A673 (cell line): ENCODE data around the gene CDCP2. TPM values are rescaled to one million over a fixed set of nuclear protein-coding genes. Genes with fewer than 3 reads are reported as not detected.

Experiments used
- BruUV-seq: library from RNA; stranded (reverse); fragments of 400-500 nt; replicated peaks from 2 replicates; lab custom pipeline; 2021; lab: Mats Ljungman, UMichigan
- CTCF ChIA-PET: fragments of 300-600 bp; sonication (Branson Sonifier 250); formaldehyde crosslinking; loops from one replicate; lab custom pipeline; 2022; ENCODE audit warnings: antibody characterized with exemption; lab: Charles Lee
- POLR2A ChIA-PET: fragments of 300-600 bp; sonication (Branson Sonifier 250); formaldehyde crosslinking; loops from one replicate; lab custom pipeline; 2022; ENCODE audit warnings: antibody characterized with exemption; ENCODE audit not compliant: low non-redundant PET; lab: Charles Lee
- DNase-seq: peaks from one replicate; pipeline ENCODE4 v3.0.0-alpha.2; 2015; ENCODE audit warnings: low spot score
- H3K27ac ChIP-seq: fragments of 200-600 bp; sonication (generic); 2 replicates; pipeline ENCODE4 v1.5.1; 2016; ENCODE audit warnings: mixed run types, low read depth, mild to moderate bottlenecking, mixed read lengths, antibody characterized with exemption, low read length; ENCODE audit not compliant: poor library complexity, severe bottlenecking
- H3K27me3 ChIP-seq: fragments of 200-600 bp; sonication (generic); replicated peaks from 2 replicates; pipeline ENCODE4 v1.6.1; 2017; ENCODE audit warnings: mixed run types, low read depth, mild to moderate bottlenecking, mixed read lengths, antibody characterized with exemption, low read length; ENCODE audit not compliant: insufficient read depth, poor library complexity
- H3K36me3 ChIP-seq: fragments of 200-600 bp; sonication (generic); 2 replicates; pipeline ENCODE4 v1.6.1; 2016; ENCODE audit warnings: mixed run types, mild to moderate bottlenecking, mixed read lengths, antibody characterized with exemption, low read length; ENCODE audit not compliant: insufficient read depth, poor library complexity, severe bottlenecking
- H3K4me1 ChIP-seq: fragments of 200-600 bp; sonication (generic); 2 replicates; pipeline ENCODE4 v1.6.1; 2017; ENCODE audit warnings: mixed run types, mild to moderate bottlenecking, mixed read lengths, antibody characterized with exemption, low read length; ENCODE audit not compliant: insufficient read depth, poor library complexity, severe bottlenecking
- H3K4me3 ChIP-seq: fragments of 200-600 bp; sonication (generic); 2 replicates; pipeline ENCODE4 v1.5.1; 2016; ENCODE audit warnings: low read depth, mixed run types, mild to moderate bottlenecking, mixed read lengths, low read length; ENCODE audit not compliant: poor library complexity, severe bottlenecking
- H3K9me3 ChIP-seq: fragments of 200-600 bp; sonication (generic); 2 replicates; pipeline ENCODE4 v1.6.1; 2016; ENCODE audit warnings: mixed run types, low read depth, mild to moderate bottlenecking, mixed read lengths, antibody characterized with exemption, low read length; ENCODE audit not compliant: poor library complexity, severe bottlenecking
- EZH2 ChIP-seq: fragments of 200-600 bp; sonication (generic); IDR thresholded peaks from 2 replicates; pipeline ENCODE4 v1.6.1; 2017; ENCODE audit warnings: borderline replicate concordance, low read depth, mild to moderate bottlenecking, mixed read lengths, antibody characterized with exemption, low read length; ENCODE audit not compliant: poor library complexity, severe bottlenecking
- intact Hi-C: fragments of 100-400 bp; cut with micrococcal nuclease; formaldehyde crosslinking; loops from one replicate; pipeline ENCODE4 v1.10.0; 2022; ENCODE audit not compliant: unreplicated experiment
- total RNA-seq: library from RNA; stranded (reverse); gene quantifications from 2 replicates; pipeline ENCODE4 v1.2.3, GENCODE V29; 2021
- TF ChIP-seq, protein P1 (sequence below): fragments of 300-800, 200-600 bp; sonication (generic); conservative IDR thresholded peaks from 2 replicates; pipeline ENCODE4 v1.5.1; 2017; ENCODE audit warnings: low read depth, mild to moderate bottlenecking, antibody characterized with exemption, low read length, moderate library complexity, mixed read lengths

CDCP2 gene
- total RNA-seq, 1 experiment from 2014 or later: not detected

DNA sequence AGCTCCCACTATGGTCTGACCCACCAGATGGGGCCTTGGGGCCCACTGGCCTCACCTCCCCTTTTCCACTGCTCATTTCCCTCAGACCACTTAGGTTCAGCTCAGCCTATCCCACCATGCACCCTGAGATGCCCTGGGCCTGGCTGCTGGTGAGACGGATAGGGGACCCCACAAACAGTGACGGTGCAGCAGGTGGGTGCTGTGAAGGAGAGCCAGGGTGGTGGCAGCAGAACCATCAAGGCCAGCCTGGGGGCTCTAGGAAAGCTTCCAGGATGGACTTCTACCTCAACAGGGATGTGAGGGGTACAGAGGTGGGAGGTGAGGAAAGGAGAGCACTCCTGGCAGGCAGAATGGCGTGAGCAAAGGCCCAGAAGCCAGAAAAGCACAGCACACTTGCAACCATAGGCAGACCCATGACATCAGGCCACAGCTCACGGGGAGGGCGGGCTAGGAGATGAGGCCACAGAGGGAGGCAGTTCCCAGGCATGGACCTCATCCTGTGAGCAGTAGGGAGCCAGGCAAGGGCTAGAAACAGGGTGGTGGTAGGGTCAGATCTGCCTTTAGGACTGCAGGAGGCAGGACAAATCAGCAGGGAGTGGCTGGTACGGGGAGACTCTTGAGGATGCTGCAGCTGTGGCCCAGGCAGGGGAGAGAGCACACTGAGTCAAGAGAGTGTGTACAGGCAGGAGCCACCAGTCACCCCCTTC, 24.0 kb upstream of the CDCP2 start:
- CTCF ChIA-PET: no interaction called here
- DNase-seq: no peak

DNA sequence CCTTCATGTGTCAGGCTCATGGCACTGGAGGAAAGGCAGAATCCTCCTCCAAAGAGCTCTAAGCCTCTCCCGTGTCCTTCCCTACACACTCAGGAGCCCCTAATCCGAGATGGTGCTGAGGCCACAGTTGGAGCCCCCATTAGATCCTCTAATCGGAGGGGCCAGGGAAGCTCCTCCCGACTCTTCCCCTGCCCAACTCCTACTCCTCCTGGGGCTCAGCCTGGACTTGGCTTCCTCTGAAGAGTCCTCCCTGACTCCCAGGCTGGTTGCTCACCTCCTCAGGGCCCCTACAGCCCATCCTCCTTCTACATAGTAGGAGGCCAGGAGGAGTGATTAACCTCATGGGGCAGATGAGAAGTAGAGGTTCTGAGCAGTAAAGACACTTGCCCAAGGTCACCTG, 21.3 kb upstream of the CDCP2 start:
- POLR2A ChIA-PET: no interaction called here
- no peak overlapping the region for H3K27ac ChIP-seq
- no peaks in the 10 kb centered on the region for H3K4me1 ChIP-seq
- no peaks in the 10 kb centered on the region for H3K9me3 ChIP-seq
- H3K27me3 ChIP-seq: no peaks in the 10 kb centered on the region
- H3K4me3 ChIP-seq: no peak overlapping the region
- no peak for DNase-seq
- H3K36me3 ChIP-seq: no peaks in the 10 kb centered on the region
- no TSS peak for BruUV-seq
- CTCF ChIA-PET: no interaction called here
- intact Hi-C loops: no loop called here
- TF ChIP-seq, protein P1, sequence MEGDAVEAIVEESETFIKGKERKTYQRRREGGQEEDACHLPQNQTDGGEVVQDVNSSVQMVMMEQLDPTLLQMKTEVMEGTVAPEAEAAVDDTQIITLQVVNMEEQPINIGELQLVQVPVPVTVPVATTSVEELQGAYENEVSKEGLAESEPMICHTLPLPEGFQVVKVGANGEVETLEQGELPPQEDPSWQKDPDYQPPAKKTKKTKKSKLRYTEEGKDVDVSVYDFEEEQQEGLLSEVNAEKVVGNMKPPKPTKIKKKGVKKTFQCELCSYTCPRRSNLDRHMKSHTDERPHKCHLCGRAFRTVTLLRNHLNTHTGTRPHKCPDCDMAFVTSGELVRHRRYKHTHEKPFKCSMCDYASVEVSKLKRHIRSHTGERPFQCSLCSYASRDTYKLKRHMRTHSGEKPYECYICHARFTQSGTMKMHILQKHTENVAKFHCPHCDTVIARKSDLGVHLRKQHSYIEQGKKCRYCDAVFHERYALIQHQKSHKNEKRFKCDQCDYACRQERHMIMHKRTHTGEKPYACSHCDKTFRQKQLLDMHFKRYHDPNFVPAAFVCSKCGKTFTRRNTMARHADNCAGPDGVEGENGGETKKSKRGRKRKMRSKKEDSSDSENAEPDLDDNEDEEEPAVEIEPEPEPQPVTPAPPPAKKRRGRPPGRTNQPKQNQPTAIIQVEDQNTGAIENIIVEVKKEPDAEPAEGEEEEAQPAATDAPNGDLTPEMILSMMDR: no peak
- TF ChIP-seq EZH2: no peak

More for the DNA sequence above, 24.0 kb upstream of the CDCP2 start:
- H3K4me3 ChIP-seq: no peak overlapping the region
- H3K27ac ChIP-seq: no peak overlapping the region
- POLR2A ChIA-PET: no interaction called here
- H3K9me3 ChIP-seq: no peaks in the 10 kb centered on the region
- no peaks in the 10 kb centered on the region for H3K4me1 ChIP-seq
- intact Hi-C loops: no loop called here
- H3K36me3 ChIP-seq: no peaks in the 10 kb centered on the region
- no peaks in the 10 kb centered on the region for H3K27me3 ChIP-seq
- TF ChIP-seq, protein P1: no peak
- TF ChIP-seq EZH2: no peak
- no TSS peak for BruUV-seq

DNA sequence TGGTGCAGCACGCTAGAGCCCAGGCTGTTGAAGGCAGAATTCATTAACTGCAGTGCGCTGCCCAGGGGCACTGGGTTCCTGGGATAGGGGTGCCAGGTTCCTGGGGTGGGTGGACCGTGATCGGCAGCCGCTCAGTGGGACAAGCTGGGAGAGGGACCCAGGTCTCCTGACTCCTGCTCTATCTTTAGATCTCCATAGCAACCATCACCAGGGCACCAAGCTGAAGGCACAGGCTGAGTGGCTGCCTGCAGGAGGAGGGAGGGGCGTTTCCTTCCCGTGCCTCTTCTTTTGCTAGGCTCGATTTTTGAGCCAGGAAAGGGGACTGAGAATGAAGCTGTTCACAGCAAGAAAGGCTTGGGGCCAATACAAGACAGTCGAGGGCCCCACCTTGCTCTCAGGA, 20.9 kb upstream of the CDCP2 start:
- no peak overlapping the region for H3K4me3 ChIP-seq
- intact Hi-C loops: no loop called here
- BruUV-seq: no TSS peak
- TF ChIP-seq, protein P1: no peak
- no peak for TF ChIP-seq EZH2
- H3K4me1 ChIP-seq: no peaks in the 10 kb centered on the region
- H3K9me3 ChIP-seq: no peaks in the 10 kb centered on the region
- no peak overlapping the region for H3K27ac ChIP-seq
- no peaks in the 10 kb centered on the region for H3K27me3 ChIP-seq
- POLR2A ChIA-PET: no interaction called here
- CTCF ChIA-PET: no interaction called here
- no peak for DNase-seq
- H3K36me3 ChIP-seq: no peaks in the 10 kb centered on the region
